ENCODE results near the gene RNASE1.

RNASE1 gene

DNA sequence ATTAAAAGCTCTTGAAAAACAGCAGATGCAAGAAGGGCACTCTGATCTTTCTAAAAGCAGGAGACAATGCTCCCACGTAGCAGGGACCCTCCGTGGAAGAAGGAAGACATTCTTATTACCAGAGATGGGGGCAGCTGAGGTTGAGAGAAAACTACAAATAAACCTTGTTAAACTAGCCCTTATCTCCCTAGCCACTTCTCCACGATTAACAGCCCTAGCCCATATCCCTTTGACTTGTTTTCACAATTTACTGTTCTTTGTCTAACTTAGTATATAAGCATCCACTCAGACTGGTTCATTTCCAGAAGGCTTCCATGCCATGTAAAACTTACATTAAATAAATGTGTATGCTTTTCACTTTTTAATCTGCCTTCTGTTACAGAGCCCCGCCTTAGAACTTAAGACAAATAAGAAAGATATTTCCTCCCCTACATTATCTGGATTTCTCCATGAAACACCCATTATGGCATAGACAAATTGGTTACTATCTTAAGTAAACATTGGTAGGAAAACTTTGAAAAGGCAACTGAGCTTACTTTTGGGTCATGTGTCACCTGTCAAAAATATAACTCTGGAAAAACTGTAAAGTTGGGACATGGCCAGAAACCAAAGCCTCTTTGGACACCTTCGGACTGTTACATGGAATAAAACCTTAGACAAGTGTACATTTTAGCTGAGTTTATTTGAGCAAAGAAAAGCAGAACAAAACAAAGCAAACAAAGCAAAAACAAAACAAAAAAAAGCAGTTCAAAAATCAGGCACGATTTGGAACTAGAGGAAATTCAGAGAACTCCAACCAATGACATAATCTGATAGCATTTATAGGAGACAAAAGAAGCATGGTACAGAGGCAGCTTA is 4.9 kb upstream of the RNASE1 start:
- no peak for DNase-seq

DNA sequence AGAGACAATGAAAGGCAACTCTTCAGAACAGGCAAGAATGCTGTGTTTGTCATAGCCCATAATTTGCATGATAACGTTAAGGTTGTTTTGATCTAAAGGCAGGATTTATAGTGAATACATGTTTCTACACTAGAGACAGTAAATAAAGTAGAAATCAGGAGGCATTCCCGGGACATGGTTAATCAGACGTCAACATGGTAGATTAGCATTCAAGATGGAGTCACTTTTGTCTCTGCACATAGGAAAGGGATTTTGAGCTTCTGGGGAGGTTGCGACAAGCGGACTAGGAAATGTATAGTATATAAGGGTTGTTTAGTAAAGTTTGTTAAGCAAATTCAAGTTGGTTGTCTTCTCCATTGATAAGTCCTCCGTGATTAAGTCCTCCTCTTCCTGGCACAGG is 2.8 kb upstream of the RNASE1 start:
- DNase-seq = no peak

DNA sequence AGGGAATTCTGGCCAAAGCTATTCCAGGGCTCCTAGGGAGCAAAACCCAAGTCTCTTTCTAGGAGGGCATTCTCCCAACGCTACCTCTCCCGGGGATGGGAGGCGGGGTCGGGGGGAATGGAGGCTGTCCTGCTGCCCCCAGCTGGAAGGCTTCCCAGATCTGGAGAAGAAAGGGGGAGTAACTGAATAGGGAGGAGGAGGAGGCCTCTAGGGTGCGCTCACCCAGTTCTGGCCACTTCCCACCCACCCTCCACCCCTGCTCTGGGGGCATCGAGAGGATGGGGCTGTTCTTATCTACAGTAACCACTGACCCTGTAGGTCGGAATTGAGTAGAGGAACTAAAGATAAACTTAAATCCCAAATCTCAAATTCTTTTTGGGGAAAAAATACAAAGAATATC is 579 bp upstream of the RNASE1 start:
- no peak for DNase-seq

GRCh38 chr14:20801726-20802125 is 918 bp downstream of the RNASE1 start:
- DNase-seq = no peak

DNA sequence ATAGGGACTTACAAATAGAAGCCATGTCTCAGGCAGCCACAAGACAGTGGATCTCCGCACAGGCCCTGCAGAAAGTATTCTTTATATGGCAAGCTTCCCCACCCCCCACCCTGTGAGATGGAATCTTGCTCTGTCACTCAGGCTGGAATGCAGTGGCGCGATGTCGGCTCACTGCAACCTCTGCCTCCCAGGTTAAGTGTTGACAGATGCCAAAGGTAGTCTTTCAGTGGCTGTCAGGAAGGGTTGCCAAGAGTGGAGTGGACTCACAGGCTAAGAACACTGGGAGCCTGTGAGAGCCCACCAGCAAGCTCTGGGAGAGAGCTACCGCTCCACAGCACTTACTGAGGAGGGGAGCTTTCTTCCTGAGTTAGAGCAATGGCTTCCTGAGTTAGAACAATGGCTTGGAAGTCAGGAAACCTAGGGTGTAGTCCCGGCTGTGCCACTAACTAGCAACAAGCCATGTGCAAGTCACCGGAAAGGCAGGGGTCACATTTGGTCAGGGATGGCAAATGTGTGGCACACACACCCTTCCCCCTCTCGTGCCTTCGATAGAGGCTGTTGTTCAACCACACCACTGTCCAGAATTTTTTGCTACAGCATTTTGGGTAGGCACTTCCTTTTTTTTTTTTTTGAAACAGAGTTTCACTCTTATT is 2.6 kb downstream of the RNASE1 start:
- DNase-seq = no peak

DNA sequence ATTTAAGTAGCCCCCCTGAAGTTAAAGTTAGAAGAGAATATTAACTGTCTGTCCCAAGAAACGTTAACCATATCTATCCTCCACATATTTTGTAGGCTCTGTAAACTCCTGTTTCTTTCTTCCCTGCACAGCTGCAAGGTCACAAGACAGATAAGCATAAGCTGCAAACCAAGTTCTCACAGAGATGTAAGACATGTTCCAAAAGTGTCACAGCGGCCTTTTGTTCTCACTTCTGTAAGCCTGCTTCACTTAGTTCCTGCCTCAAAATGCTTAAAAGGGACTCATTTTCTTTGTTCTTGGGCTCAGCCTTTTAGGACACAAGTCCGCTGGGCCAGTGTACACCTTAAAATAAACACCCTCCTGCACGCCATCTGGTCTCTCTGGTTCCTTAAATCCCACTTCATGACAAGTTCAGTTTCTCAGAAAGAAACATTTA is 3.2 kb downstream of the RNASE1 start:
- no peak for DNase-seq

DNA sequence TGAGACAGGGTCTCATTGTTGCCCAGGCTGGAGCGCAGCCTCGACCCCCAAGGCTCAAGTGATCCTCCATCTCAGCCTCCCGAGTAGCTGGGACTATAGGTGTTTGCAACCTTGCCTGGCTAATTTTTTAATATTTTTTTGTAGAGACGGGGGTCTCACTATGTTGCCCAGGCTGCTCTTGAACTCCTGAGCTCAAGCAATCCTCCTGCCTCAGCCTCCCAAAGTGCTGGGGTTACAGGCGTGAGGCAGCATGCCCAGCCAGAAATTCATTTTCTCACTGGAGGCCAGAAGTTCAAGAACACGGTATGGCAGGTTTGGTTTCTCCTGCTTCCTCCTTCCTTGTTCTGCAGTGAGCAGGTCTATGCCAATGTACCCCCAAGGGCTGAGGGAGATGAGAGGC is 3.7 kb downstream of the RNASE1 start:
- DNase-seq = no peak

DNA sequence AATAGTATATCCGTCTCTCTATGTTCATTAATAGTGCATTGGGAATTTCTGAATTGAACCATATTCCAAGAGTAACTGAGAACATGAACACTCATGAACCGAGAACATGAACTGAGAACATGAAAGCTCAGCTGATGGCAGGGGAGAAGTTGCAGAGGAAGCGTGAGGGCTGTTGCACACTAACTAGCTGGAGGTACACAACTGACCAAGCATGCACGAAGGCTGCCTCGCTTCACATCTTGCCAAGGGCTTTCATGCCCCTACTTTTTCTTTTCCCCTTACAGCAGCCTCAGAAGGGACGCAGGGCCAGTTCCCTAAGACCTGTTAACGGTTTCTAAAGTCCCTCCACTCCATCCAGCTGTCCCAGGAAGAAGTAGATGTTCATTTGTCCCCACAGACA is 4.3 kb downstream of the RNASE1 start:
- DNase-seq = no peak

DNA sequence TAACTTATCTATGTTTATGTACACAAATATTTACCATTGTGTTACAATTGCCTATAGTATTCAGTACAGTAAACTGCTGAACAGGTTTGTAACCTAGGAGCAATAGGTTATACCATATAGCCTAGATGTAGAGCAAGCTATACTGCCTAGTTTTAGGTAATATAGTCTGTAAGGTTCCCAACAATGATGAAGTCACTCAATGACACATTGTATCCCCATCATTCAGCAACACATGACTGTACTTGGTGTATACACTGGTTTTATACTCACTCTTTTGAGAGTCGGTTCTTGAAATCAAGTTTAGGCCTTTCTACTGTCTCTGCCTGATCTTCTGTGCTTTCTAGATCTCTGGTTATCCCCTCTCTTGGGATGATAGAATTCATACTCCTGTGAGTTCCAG is 5.5 kb downstream of the RNASE1 start:
- no peak for DNase-seq

DNA sequence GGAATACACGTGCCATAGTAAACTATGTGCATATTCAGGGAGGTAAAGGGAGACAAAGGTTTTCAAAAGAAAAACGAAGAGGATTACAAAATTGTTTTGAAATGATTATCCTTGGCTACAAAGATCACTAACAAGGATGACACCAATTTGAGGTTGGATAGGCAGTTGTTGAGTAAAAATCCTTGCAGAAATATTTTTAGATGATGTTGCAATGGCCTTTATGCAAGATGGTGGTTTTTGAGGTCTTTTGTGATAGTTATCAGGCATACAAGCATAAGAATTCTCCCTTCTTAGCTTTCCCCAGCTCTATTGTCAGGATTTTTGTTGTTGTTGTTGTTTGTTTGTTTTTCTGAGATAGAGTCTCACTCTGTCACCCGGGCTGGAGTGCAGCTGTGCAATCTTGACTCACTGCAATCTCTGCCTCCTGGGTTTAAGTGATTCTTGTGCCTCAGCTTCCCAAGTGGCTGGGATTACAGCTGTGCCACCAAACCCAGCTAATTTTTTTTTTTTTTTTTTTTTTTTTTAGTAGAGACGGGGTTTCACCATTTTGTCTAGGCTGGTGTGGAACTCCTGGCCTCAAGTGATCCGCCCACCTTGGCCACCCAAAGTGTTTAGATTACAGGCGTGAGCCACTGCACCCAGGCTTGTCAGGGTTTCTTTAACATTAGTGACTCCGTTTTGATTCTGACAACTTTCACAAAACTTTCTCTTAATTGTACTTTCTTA is 7.8 kb downstream of the RNASE1 start:
- no peak for DNase-seq

DNA sequence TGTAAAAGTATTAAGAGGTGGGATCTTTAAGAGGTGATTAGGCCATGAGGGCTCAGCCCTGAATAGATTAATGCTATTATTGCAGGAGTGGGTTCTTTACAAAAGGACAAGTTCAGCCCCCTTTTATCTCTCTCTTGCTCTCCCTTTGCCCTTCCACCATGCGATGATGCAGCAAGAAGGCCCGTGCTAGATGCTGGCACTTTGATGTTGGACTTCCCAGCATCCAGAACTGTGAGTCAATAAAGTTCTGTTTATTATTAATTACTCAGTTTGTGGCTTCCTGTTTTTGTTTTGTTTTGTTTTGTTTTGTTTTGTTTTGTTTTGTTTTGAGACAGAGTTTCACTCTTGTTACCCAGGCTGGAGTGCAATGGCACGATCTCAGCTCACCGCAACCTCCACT is 10.1 kb downstream of the RNASE1 start:
- no peak for DNase-seq

GRCh38 chr14:20791597-20791996 is 11.0 kb downstream of the RNASE1 start:
- no peak for DNase-seq

- no peak for DNase-seq
Measured at GRCh38 chr14:20791187-20791586, 11.5 kb downstream of the RNASE1 start.

GRCh38 chr14:20790464-20791116 is 12.1 kb downstream of the RNASE1 start:
- no peak for DNase-seq

DNA sequence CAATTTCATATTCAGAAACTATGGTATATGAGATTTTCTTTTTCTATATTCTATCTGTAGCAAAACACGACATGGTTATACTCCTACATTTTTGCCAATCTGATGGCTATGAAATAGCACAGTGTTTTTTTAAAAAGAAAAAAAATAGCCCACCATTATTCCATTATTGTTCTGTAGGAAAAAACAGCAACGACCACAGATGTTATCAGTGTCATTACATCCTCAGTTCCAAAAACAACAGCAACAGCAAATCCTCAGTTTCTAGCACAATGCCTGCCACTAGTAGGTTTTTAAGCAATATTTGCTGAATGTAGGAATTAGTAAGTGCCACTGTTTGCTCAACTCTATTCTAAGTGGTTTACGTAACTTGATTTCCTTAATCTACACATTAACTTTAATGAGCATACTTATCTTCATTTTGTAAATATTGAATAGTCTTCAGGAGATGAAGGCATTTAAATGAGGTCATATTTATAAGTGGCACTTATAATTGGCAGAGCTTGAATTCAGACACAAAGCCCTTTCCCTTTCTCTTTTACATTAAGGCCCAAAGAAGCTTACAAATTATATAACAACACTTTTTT is 13.3 kb downstream of the RNASE1 start:
- DNase-seq = no peak

DNA sequence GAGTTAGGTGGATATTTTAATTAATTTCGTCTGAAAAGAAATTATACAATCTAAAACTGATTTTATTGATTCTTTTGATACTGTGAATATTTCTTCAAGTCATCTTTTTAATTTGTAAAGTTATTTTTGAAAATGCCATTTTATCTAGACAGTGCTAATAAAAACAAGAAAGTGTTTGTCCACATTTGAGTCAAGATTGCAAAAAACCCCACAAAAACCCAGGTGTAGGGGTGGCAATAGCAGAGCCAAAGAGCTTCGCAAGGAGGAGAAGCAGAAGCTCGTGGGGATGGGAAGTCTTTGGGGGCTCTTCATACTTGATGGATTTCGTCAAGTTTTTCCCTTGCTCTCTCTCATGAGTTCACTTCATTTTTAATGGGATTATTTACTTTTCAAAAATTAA is 15.6 kb downstream of the RNASE1 start:
- DNase-seq = no peak

GRCh38 chr14:20782280-20782890 is 20.3 kb downstream of the RNASE1 start:
- no peak for DNase-seq

GRCh38 chr14:20781803-20782202 is 20.8 kb downstream of the RNASE1 start:
- no peak for DNase-seq

- DNase-seq = no peak
Measured at GRCh38 chr14:20775901-20776300, 26.7 kb downstream of the RNASE1 start.

GRCh38 chr14:20775043-20775442 is 27.6 kb downstream of the RNASE1 start:
- no peak for DNase-seq

GRCh38 chr14:20774258-20774824 is 28.3 kb downstream of the RNASE1 start:
- DNase-seq = no peak

GRCh38 chr14:20772650-20773049 is 30.0 kb downstream of the RNASE1 start:
- DNase-seq = no peak

Measured in NCI-H1930 (cell line).